ENCODE results near the gene RBMS1.

GRCh38 chr2:160501370-160501769, 7.8 kb upstream of the RBMS1 start:
- TF ChIP-seq POLR2A (IDR thresholded peaks at IDR 0.05; ENCODE audit: low read length) (no peak), CTCF (IDR thresholded peaks at IDR 0.05) (no peak), PHF8 (IDR thresholded peaks at IDR 0.05; ENCODE audit: borderline replicate concordance, low read depth) (no peak), RCOR1 (IDR thresholded peaks at IDR 0.05; ENCODE audit: low read depth, low read length) (no peak), RAD21 (conservative IDR thresholded peaks at IDR 0.05 in 1 of 2, IDR thresholded peaks at IDR 0.05 in 1 of 2) (no peak), MAX (IDR thresholded peaks at IDR 0.05) (no peak), TP53 (CRISPR knock-in tag; IDR thresholded peaks at IDR 0.05) (no peak), HMGXB4 (CRISPR knock-in tag; IDR thresholded peaks at IDR 0.05; ENCODE audit: borderline replicate concordance) (no peak), POLR2AphosphoS2 (conservative IDR thresholded peaks at IDR 0.05; ENCODE audit: low read length) (no peak), SMC3 (IDR thresholded peaks at IDR 0.05) (no peak), CHD2 (IDR thresholded peaks at IDR 0.05; ENCODE audit: low read length, partially characterized antibody) (no peak), REST (IDR thresholded peaks at IDR 0.05) (no peak), EP300 (IDR thresholded peaks at IDR 0.05) (no peak), PBX3 (IDR thresholded peaks at IDR 0.05) (no peak)
